SK-N-SH treated with all-trans-retinoic acid at 6 μM for 48 hours (cell line): ENCODE results near the gene CDC42EP5.

ENCODE experiments used
- ATAC-seq: fragments of 200-7000 bp; cut with Tn5 transposase; 3 replicates; pipeline ENCODE4 v1.9.1; 2020; ENCODE audit warnings: mild to moderate bottlenecking, moderate library complexity
- ARNTL ChIP-seq: fragments of 450-650 bp; formaldehyde crosslinking; IDR thresholded peaks from 2 replicates; pipeline ENCODE4 v1.5.0; 2020; ENCODE audit warnings: low read depth, mild to moderate bottlenecking, moderate library complexity, borderline replicate concordance
- BACH2 ChIP-seq: fragments of 250-450 bp; sonication (Bioruptor Pico); IDR thresholded peaks from 2 replicates; pipeline ENCODE4 v1.9.0; 2021; ENCODE audit warnings: mild to moderate bottlenecking, borderline replicate concordance
- CSDC2 ChIP-seq: fragments of 250-450 bp; sonication (Bioruptor Pico); IDR thresholded peaks from 2 replicates; pipeline ENCODE4 v1.5.0; 2020; ENCODE audit warnings: mild to moderate bottlenecking, moderate library complexity
- ESRRG ChIP-seq: fragments of 250-450 bp; sonication (Bioruptor Pico); IDR thresholded peaks from 2 replicates; pipeline ENCODE4 v1.6.1; 2021; ENCODE audit warnings: mild to moderate bottlenecking
- GLIS3 ChIP-seq: fragments of 250-450 bp; sonication (Bioruptor Pico); IDR thresholded peaks from 2 replicates; pipeline ENCODE4 v1.5.0; 2020; ENCODE audit warnings: mild to moderate bottlenecking, moderate library complexity
- ISL1 ChIP-seq: fragments of 250-450 bp; sonication (Bioruptor Pico); IDR thresholded peaks from 2 replicates; pipeline ENCODE4 v2.1.2; 2022; ENCODE audit warnings: mild to moderate bottlenecking, moderate library complexity
- PATZ1 ChIP-seq: fragments of 250-450 bp; sonication (Bioruptor Pico); IDR thresholded peaks from 2 replicates; pipeline ENCODE4 v1.8.0; 2020; ENCODE audit warnings: mild to moderate bottlenecking, moderate library complexity, borderline replicate concordance
- POU6F1 ChIP-seq: fragments of 250-450 bp; sonication (Bioruptor Pico); IDR thresholded peaks from 2 replicates; pipeline ENCODE4 v1.8.0; 2021; ENCODE audit warnings: low read depth, mild to moderate bottlenecking, moderate library complexity, borderline replicate concordance
- PPARA ChIP-seq: fragments of 250-450 bp; sonication (Bioruptor Pico); IDR thresholded peaks from 2 replicates; pipeline ENCODE4 v1.5.0; 2020; ENCODE audit warnings: mild to moderate bottlenecking, borderline replicate concordance
- RARB ChIP-seq: fragments of 250-450 bp; sonication (Bioruptor Pico); IDR thresholded peaks from 2 replicates; pipeline ENCODE4 v1.8.0; 2021; ENCODE audit warnings: mild to moderate bottlenecking, moderate library complexity
- SNAI2 ChIP-seq: fragments of 250-450 bp; sonication (Bioruptor Pico); IDR thresholded peaks from 2 replicates; pipeline ENCODE4 v1.5.0; 2020; ENCODE audit warnings: mild to moderate bottlenecking, moderate library complexity
- TCF4 ChIP-seq: fragments of 250-450 bp; sonication (Bioruptor Pico); IDR thresholded peaks from 2 replicates; pipeline ENCODE4 v1.8.0; 2021; ENCODE audit warnings: mild to moderate bottlenecking, moderate library complexity, borderline replicate concordance
- TOX ChIP-seq: fragments of 250-450 bp; sonication (Bioruptor Pico); IDR thresholded peaks from 2 replicates; pipeline ENCODE4 v1.8.0; 2021; ENCODE audit warnings: mild to moderate bottlenecking, moderate library complexity, borderline replicate concordance
- TSHZ2 ChIP-seq: fragments of 250-450 bp; sonication (Bioruptor Pico); IDR thresholded peaks from 2 replicates; pipeline ENCODE4 v1.5.0; 2020; ENCODE audit warnings: mild to moderate bottlenecking, moderate library complexity
- ZC3H10 ChIP-seq: fragments of 250-450 bp; sonication (Bioruptor Pico); IDR thresholded peaks from 2 replicates; pipeline ENCODE4 v1.5.1; 2021; ENCODE audit warnings: mild to moderate bottlenecking, moderate library complexity
- ZFP3 ChIP-seq: fragments of 250-450 bp; sonication (Bioruptor Pico); IDR thresholded peaks from 2 replicates; pipeline ENCODE4 v1.5.0; 2020; ENCODE audit warnings: mild to moderate bottlenecking, moderate library complexity
- ZFP30 ChIP-seq: fragments of 450-650 bp; formaldehyde crosslinking; IDR thresholded peaks from 2 replicates; pipeline ENCODE4 v1.5.0; 2022; ENCODE audit warnings: mild to moderate bottlenecking, moderate library complexity
- ZNF565 ChIP-seq: fragments of 450-650 bp; formaldehyde crosslinking; conservative IDR thresholded peaks from 2 replicates; pipeline ENCODE4 v1.5.0; 2020; ENCODE audit warnings: low read depth, mild to moderate bottlenecking, moderate library complexity
- ZNF70 ChIP-seq: fragments of 450-650 bp; formaldehyde crosslinking; IDR thresholded peaks from 2 replicates; pipeline ENCODE4 v1.5.0; 2020; ENCODE audit warnings: mild to moderate bottlenecking, moderate library complexity
- TF ChIP-seq, protein P1 (sequence below): fragments of 250-450 bp; sonication (Bioruptor Pico); IDR thresholded peaks from 2 replicates; pipeline ENCODE4 v1.5.1; 2021; ENCODE audit warnings: mild to moderate bottlenecking, moderate library complexity
- TF ChIP-seq, protein P2 (sequence below): fragments of 250-450 bp; sonication (Bioruptor Pico); IDR thresholded peaks from 2 replicates; pipeline ENCODE4 v1.5.1; 2020; ENCODE audit warnings: low read depth, mild to moderate bottlenecking, moderate library complexity

Gene CDC42EP5

GRCh38 chr19:54425382-54425723 is 47.7 kb downstream of the CDC42EP5 start:
- no peak for ATAC-seq
- no peak for TF ChIP-seq TOX (CRISPR knock-in tag)
- TF ChIP-seq SNAI2 (CRISPR knock-in tag): no peak
- TF ChIP-seq, protein P1, sequence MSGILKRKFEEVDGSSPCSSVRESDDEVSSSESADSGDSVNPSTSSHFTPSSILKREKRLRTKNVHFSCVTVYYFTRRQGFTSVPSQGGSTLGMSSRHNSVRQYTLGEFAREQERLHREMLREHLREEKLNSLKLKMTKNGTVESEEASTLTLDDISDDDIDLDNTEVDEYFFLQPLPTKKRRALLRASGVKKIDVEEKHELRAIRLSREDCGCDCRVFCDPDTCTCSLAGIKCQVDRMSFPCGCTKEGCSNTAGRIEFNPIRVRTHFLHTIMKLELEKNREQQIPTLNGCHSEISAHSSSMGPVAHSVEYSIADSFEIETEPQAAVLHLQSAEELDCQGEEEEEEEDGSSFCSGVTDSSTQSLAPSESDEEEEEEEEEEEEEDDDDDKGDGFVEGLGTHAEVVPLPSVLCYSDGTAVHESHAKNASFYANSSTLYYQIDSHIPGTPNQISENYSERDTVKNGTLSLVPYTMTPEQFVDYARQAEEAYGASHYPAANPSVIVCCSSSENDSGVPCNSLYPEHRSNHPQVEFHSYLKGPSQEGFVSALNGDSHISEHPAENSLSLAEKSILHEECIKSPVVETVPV (CRISPR knock-in tag): no peak
- no peak for TF ChIP-seq ZNF70 (CRISPR knock-in tag)
- no peak for TF ChIP-seq PPARA (CRISPR knock-in tag)
- no peak for TF ChIP-seq TSHZ2
- TF ChIP-seq ZNF565 (CRISPR knock-in tag): no peak
- TF ChIP-seq ZC3H10 (CRISPR knock-in tag): no peak
- TF ChIP-seq TCF4: no peak
- no peak for TF ChIP-seq ESRRG
- no peak for TF ChIP-seq ISL1 (CRISPR knock-in tag)
- TF ChIP-seq BACH2 (CRISPR knock-in tag): no peak
- no peak for TF ChIP-seq POU6F1 (CRISPR knock-in tag)
- TF ChIP-seq ZFP30 (CRISPR knock-in tag): no peak

- no peak for ATAC-seq
- TF ChIP-seq, protein P2, sequence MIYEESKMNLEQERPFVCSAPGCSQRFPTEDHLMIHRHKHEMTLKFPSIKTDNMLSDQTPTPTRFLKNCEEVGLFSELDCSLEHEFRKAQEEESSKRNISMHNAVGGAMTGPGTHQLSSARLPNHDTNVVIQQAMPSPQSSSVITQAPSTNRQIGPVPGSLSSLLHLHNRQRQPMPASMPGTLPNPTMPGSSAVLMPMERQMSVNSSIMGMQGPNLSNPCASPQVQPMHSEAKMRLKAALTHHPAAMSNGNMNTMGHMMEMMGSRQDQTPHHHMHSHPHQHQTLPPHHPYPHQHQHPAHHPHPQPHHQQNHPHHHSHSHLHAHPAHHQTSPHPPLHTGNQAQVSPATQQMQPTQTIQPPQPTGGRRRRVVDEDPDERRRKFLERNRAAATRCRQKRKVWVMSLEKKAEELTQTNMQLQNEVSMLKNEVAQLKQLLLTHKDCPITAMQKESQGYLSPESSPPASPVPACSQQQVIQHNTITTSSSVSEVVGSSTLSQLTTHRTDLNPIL: no peak
- TF ChIP-seq BACH2 (CRISPR knock-in tag): no peak
- TF ChIP-seq ISL1 (CRISPR knock-in tag): no peak
- TF ChIP-seq ESRRG: no peak
- no peak for TF ChIP-seq POU6F1 (CRISPR knock-in tag)
- no peak for TF ChIP-seq ARNTL
- TF ChIP-seq ZFP3 (CRISPR knock-in tag): no peak
- TF ChIP-seq RARB (CRISPR knock-in tag): no peak
- TF ChIP-seq ZNF70 (CRISPR knock-in tag): no peak
- no peak for TF ChIP-seq CSDC2
- TF ChIP-seq TOX (CRISPR knock-in tag): no peak
- TF ChIP-seq TCF4: no peak
- no peak for TF ChIP-seq SNAI2 (CRISPR knock-in tag)
These were observed 48.3 kb downstream of the CDC42EP5 start for GRCh38 chr19:54424660-54425381.

DNA sequence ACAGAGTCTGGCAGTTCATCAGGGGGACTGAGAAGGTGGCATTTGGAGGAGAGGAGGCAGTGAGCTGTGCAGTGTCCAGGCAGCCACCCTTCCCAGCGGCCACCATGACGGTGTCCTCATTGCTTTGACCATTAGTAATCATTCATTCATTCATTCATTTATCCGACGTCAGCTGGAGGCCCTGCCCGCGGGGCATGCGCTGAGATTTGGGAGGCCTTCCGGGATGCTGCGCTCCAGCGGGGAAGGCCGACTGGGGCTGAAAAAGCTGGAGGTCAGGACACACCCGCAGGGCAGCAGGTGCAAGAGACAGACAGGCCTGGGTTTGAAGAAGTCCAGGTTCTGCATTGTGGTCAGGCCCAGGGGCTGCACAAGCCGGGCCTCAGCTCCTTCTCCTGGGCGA is 48.9 kb downstream of the CDC42EP5 start:
- no peak for ATAC-seq
- TF ChIP-seq, protein P2: no peak
- TF ChIP-seq ESRRG: no peak
- no peak for TF ChIP-seq GLIS3 (CRISPR knock-in tag)
- no peak for TF ChIP-seq ZNF565 (CRISPR knock-in tag)
- no peak for TF ChIP-seq ZNF70 (CRISPR knock-in tag)
- no peak for TF ChIP-seq CSDC2
- TF ChIP-seq PATZ1 (CRISPR knock-in tag): no peak
- no peak for TF ChIP-seq ZC3H10 (CRISPR knock-in tag)
- TF ChIP-seq ISL1 (CRISPR knock-in tag): no peak
- TF ChIP-seq ZFP30 (CRISPR knock-in tag): no peak
- TF ChIP-seq ARNTL: no peak
- TF ChIP-seq, all 23 proteins: peak for 0
